Germinal center (tissue), 1 donor: Measurements from ENCODE around the gene IL17RC.
"Not testable (repeated sequence)": the region's sequence is repeated elsewhere in the genome, so short reads cannot be mapped to it uniquely, and the experiment has no call there.

ENCODE experiments used
- DNase-seq: peaks from one replicate; pipeline ENCODE4 v3.0.0; 2012; ENCODE audit warnings: mixed read lengths, low spot score

The IL17RC gene, protein sequence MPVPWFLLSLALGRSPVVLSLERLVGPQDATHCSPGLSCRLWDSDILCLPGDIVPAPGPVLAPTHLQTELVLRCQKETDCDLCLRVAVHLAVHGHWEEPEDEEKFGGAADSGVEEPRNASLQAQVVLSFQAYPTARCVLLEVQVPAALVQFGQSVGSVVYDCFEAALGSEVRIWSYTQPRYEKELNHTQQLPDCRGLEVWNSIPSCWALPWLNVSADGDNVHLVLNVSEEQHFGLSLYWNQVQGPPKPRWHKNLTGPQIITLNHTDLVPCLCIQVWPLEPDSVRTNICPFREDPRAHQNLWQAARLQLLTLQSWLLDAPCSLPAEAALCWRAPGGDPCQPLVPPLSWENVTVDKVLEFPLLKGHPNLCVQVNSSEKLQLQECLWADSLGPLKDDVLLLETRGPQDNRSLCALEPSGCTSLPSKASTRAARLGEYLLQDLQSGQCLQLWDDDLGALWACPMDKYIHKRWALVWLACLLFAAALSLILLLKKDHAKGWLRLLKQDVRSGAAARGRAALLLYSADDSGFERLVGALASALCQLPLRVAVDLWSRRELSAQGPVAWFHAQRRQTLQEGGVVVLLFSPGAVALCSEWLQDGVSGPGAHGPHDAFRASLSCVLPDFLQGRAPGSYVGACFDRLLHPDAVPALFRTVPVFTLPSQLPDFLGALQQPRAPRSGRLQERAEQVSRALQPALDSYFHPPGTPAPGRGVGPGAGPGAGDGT

DNA sequence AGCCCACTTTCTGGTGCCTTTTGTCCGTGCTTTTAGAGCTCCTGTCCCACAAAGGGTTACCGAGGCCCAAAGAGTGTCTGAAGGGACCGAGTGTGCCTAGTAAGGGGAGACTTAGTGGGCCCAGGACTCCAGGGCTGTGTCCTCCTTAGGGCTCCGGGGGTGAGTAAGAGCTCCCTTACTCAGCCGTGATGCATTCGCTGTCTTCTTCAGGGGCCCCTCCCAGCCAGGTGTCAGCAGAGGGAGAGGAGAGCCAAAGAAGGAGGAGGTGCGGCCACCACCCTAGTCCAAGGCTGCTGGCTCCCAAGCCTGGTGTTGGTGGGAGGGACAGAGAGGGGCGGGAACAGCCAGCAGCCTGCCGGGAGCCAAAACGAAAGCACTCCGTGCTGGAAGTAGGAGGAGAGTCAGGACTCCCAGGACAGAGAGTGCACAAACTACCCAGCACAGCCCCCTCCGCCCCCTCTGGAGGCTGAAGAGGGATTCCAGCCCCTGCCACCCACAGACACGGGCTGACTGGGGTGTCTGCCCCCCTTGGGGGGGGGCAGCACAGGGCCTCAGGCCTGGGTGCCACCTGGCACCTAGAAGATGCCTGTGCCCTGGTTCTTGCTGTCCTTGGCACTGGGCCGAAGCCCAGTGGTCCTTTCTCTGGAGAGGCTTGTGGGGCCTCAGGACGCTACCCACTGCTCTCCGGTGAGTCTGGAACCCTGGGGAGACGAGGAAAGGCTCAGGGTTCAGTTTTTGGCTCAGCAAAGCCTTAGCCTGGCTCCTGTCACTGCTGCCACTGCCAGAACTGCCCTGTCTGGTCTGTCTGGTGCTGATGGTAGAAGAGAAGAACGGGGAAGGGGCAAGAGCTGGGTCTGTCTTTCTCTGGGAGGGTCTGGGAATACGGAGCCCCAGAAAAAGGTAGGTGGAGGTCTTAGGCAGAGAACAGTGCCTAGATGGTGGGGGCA, at the start of gene IL17RC:
IL17RC (plus strand) TSS at position 365 of the 947 bp plus-strand sequence; CDS start at position 583, 218 bp downstream.
- no peak for DNase-seq

DNA sequence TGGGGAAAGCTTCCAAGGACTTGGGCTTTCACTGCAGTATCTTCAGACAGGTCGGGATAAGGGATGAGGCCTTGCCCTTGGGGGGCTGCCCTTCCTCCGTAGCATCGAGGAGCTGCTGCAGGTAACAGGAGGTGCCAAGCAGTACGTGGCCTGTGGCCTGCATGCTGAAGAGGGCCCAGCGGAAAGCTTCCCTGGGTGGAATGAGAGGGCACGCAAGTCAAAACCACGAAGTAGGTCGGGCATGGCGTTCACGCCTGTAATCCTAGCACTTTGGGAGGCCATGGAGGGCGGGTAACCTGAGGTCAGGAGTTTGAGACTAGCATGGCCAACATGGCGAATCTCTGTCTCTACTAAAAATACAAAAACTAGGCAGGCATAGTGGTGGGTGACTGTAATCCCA, 49.8 kb upstream of the IL17RC start:
- DNase-seq, result no peak

DNA sequence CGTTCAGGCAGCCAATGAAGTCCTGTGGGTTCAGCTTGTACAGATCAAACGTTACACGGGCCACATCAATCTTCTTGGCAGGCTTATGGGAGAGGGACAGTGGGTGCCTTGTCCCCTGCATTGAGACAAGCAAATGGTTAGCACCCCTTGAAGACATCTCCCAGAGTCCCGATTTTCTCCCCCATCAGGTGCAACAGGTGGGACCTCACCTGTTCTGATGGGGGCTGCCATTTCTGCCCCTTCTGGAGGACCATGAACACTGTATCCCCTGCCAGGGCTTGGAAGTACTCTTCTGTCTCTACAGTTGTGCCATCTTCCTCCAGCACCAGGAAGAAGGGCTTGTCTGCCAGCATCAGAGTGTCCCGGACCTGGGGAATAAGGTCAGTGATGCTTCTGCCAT, 46.9 kb upstream of the IL17RC start:
- DNase-seq, result no peak

DNA sequence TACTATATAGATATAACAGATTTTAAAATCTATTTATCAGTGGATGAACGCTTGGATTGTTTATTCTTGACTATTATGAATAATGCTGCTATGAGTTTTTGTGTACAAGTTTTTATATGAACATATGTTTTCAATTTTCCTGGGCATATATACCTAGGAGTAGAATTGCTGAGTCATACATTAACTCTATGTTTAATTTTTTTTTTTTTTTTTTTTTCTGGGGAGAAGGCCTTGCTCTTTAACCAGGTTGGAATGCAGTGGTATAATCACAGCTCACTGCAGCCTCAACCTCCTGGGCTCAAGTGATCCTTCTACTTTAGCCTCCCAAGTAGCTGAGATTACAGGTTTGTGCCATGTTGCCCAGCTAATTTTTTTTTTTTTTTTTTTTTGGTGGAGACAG, 45.9 kb upstream of the IL17RC start:
- no peak for DNase-seq

DNA sequence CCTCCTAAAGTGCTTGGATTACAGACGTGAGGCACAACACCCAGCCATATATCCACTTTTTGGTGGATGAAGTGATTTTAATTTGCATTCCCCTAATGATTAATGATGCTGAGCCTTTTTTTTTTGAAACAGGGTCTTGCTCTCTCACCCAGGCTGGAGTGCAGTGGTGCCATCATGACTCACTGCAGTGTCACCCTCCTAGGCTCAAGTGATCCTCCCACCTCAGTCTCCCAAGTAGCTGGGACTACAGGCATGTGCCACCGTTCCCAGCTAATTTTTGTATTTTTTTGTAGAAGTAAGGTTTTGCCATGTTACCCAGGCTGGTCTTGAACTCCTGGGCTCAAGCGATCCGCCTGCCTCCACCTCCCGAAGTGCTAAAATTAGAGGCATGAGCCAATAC, 44.8 kb upstream of the IL17RC start:
- DNase-seq, result not testable (repeated sequence)

DNA sequence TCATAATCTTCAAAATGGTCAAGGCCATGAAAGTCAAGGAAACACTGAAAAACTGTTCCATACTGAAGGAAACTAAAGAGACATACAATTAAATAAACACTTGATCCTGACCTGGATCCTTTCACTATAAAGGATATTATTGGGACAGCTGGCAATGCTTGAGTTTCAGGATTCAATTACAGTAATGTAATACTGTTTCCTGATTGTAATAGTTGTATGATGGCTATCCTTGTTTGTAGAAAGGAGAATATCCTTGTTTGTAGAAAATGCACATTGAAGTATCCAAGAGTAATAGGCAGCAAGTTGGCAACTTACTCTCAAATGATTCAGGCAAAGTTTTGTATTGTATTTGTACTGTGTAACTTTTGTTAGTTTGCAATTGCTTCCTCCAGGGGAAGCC, 41.5 kb upstream of the IL17RC start:
- no peak for DNase-seq

DNA sequence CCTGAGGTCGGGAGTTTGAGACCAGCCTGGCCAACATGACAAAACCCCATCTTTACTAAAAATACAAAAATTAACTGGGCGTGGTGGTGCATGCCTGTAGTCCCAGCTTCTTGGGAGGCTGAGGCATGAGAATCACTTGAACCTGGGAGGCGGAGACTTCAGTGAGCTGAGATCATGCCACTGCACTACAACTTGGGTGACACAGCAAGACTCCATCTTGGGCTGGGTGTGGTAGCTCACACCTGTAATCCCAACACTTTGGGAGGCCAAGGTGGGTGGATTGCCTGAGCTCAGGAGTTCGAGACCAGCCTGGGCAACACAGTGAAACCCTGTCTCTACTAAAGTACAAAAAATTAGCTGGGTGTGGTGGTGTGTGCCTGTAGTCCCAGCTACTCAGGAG, 40.6 kb upstream of the IL17RC start:
- not testable (repeated sequence) for DNase-seq

DNA sequence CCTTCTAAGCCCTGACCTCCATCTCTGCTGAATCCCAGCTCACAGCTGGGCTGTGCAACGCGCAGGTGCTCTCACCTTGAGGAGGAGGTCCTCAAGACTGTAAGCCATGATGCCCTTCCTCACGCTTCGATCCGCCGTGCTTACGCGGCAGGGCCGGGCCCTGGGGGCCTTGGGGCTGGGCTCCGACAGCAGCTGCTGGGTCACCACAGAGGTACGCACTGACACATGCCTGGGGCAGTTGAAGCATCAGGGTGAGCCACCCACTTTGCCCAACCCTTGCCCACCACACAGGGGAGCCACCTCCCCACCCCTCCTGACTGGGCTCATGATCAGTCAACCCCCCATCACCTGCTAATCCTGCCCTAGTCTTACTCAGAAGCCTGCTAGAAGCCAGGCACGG, 39.9 kb upstream of the IL17RC start:
- DNase-seq, result no peak

DNA sequence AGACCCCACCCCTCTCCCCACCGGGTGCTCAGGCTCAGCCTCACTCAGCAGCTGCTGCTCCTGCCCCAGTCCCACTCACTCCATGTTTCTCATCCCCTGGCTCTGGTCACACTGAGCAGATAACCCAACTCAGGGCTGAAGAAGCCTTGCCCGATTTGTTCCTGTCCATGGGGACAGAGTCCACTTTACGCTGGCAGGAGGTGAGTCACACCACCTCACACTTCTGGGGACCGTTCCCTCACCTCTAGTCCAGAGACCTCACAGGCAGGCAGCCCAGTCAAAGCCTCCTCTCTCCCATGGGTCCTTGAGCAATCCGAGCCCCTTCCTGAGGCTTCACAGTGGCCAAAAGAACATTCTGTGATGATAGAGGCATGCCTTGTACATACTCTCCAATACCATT, 38.2 kb upstream of the IL17RC start:
- DNase-seq, result no peak

DNA sequence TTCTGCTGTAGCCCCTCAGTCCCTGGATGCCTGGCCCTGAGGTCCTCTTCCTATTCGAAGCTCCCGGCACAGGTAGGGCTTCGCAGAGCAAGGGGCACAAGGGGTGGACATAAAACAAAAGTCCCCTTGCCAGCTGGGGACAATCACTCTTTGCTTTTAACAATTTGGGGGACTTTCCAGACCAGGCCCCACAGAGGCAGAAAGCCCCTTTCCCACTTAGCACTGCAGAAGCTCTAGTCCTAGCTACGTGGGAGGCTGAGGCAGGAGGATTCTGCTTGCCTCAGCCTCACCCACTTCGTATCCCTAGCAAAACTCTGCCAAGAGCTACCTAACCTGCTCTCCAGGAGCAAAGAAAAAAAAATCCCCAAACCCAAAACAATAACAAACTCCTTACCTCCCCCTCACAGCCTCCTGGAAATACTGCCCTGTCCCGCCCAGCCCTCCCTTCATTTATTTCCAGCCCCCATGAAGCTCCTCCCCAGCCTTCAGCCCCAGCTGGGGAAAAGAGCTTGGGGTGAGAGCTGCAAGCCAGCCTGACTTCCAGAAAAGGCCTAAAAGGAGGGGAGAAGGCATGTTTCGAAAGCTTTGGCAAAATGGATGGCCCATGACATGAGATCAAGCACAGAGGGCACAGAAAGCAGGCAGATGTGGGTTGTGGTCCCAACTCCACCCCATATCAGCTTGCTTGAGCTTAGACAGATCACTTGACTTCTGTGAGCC, 36.9 kb upstream of the IL17RC start, which contains the start of gene CIDEC:
CIDEC (minus strand) TSS at position 424 of the 720 bp plus-strand sequence. CDS start 1,767 bp downstream, outside the sequence.
- no peak for DNase-seq

DNA sequence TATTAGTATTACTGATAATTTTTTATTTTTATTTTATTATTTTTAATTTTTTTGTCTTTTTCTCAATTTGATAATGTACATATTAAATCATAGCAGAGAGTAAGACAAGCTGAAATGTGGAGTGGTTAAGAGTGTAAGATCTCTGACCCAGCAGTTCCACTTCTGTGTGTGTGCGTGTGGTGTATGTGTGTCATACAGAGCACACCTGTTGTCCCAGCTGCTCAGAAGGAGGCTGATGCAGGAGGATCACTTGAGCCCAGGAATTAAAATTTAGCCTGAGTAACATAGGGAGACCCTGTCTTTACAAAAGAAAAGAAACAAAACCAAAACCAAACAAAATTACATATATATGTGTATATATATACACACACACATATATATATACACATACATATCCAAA, 35.5 kb upstream of the IL17RC start:
- DNase-seq, result no peak

DNA sequence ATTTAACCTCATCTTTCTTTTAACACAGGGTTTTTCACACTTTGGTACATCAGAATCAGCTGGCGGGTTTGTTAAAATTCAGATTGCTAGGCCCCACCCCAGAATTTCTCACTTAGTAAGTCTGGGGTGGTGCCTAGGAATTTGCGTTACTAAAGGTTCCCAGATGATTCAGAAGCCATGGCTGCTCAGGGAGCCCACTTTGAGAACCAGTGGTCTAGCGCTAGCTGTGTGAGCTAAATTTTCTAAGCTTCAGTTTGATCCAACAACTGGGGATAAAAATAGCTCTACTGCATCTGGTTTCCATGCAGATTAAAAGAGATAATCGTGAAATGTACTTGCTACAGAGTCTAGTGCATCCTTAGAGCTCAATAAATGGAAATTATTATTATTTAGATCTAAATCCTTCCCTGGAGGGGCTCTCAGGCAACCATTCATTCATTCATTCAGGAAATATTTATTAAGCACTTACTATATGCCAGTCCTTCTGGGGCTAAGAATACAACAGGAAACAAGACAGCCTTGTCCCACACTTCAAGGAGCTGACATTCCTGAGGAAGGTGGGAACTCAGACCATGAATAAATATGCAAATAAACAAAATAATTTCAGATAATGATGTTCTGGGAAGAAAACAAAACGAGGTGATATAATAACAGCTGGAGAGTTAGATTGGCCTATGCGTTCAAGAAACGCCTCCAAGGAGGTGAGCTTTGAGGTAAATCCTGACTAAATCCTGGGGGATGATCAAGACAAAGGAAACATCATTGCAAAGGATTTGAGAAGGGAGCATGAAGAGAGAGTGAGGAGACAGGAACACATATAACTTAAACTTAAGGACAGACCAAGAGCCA, 33.0 kb upstream of the IL17RC start:
- no peak for DNase-seq

DNA sequence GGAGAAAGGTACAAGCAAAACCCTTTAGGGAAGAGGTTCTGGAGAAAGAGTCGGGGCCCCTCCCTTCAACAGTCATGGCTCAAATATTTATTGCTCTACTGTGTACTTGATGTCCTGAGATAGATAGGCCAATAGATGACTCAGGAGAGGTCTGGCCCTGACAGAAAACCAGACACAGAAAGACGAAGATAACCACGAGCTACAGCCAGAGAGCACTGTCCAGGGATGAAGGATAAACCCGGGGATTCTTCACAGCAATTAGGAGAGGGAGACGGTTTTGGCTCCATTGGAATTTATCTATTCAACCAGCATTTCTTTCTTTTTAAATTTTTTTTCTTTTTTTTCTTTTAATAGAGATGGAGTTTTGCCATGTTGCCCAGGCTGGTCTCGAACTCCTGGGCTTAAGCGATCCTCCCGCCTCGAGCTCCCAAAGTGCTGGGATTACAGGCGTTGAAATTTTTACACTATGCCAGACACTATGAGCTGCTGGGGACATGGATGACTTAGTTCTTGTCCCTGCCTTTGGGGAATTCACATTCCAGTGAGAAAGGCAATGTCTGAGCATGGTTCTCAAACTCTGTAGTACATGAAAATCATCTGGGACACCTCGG, 32.2 kb upstream of the IL17RC start:
- no peak for DNase-seq

DNA sequence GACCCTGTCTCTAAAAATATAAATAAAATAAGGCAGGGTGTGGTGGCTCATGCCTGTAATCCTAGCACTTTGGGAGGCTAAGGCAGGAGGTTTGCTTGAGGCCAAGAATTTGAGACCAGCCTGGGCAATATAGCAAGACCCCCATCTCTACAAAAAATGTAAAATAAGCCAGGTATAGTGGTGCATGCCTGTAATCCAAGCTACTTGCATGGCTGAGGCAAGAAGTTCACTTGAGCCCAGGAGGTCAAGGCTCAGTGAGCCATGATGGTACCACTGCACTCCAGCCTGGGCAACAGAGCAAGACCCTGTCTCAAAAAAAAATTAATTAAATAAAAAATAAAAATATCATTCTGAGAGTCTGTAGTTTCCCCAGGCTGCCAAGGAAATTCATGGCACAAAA, 30.6 kb upstream of the IL17RC start:
- no peak for DNase-seq

DNA sequence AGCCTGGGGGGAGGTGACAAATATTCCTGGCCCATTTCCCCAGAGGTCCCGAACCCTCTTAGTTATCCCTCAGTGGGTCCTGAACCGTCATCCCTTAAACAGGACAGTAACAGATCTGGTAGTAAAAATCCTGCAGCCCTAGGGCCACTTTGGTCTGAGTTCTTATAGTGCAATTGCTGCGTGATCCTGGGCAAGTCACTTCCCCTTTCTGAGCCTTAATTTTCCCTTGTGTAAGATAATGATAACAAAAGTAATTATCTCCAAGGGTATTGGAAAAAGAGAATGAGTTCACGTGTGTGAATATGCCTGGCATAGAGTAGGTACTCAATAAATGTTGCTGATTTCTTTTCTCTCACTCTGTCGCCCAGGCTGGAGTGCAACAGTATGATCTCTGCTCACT, 29.4 kb upstream of the IL17RC start:
- no peak for DNase-seq

DNA sequence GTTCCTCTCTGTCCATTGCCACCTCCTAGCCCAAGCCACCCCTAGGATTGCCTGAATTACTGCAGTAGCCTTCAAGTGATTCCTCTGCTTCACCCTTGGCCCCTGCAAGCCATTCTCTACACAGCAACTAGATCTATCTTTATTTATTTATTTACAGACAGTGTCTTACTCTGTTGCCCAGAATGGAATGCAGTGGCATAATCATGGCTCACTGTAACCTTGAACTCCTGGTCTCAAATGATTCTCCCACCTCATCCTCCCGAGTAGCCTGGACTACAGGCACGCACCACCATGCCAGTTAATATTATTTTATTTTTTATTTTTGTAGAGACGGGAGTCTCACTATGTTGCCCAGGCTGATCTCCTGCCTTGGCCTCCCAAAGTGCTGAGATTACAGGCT, 28.4 kb upstream of the IL17RC start:
- DNase-seq, result no peak

DNA sequence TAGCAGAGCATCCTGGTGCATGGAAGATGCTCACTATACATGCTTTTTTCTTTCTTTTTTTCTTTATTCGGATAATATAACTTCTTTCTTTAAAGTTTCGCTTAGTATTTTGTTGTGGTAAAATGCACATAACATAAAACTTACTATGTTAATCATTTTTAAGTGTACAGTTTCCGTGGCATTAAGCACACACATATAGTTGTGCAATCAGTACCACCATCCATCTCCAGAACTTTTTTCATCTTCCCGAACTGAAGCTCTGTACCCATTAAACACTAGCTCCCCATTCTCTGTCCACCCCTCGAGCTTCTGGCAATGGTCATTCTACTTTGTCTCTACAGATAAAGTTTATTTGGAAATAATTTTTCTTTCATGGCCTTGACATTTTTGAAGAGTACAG, 27.5 kb upstream of the IL17RC start:
- no peak for DNase-seq

DNA sequence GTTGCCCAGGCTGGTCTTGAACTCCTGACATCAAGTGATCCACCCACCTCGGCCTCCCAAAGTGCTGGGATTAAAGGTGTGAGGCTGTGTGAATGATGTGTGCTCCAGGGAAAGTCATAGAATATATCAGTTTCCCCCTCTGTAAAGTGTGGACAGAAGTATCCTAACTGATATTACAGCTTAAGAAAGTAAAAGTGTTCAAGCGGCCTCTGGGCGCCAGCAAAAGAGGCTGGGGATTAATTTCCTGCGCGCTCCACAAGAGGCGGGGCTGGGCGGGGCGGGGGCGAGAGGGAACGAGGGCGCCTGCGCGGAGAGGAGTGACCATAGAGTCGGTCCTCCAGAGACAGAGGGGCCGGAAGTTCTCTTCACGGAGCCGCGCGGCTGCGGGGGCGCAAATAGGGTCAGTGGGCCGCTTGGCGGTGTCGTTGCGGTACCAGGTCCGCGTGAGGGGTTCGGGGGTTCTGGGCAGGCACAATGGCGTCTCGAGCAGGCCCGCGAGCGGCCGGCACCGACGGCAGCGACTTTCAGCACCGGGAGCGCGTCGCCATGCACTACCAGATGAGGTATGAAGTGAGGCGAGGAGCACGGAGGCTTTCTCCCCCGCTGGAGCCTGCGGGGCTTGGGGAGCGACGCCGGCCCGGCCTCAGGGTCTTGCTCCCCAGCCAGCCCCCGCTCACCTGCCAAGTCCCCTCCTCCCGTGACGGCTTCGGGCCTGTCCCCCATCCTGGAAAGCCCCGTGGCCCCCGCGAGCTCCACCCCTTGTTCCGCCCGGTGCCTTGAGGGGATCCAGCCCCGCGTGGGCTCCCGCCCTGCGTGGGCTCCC, 26.4 kb upstream of the IL17RC start, which contains the start of gene JAGN1:
JAGN1 (plus strand) TSS at position 362 of the 823 bp plus-strand sequence; CDS start at position 475, 113 bp downstream.
- DNase-seq, result peak; percentile 95

DNA sequence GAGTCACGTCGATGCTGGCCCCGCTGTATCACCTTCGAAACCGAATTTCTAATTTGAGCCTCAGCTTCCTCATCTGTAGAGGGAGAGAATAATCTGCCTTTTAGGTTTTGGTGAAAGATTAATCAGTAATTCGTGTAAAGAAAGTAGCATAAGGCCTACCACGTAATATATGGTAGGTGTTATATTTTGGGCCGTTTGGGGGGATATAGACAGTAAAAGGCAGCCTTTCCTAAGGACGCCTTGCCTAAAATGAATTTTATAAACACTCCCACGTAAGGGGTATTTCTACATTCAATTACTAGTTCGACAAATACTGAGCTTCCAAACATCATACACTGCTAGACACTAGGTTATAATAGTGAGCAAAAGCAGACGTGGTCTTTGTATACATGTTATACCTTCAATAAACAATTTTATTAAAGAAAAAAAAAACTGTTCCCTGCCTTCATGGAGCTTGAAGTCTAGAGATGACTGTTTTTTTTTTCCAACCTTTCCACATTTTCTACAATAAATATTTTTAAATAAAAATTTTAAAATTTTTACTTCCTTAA, 25.8 kb upstream of the IL17RC start:
- DNase-seq, result no peak
